MCF 10A (cell line): ENCODE data around the gene ZHX3. TPM values are rescaled to one million over a fixed set of nuclear protein-coding genes. Genes with fewer than 3 reads are reported as not detected.

Source experiments
- BruUV-seq: library from RNA; stranded (reverse); fragments of 400-500 nt; replicated peaks from 2 replicates; lab custom pipeline; 2021; lab: Mats Ljungman, UMichigan
- CTCF ChIA-PET: fragments of 300-600 bp; sonication (Branson Sonifier 250); formaldehyde crosslinking; extraction: SDS; loops from one replicate; lab custom pipeline; 2021; ENCODE audit warnings: antibody characterized with exemption, inconsistent platforms; lab: Yijun Ruan, JAX
- POLR2A ChIA-PET: fragments of 300-600, 350-650 bp; sonication (Branson Sonifier 250); formaldehyde crosslinking; extraction: SDS; loops from one replicate; lab custom pipeline; 2020; ENCODE audit warnings: antibody characterized with exemption, inconsistent platforms; lab: Yijun Ruan, JAX
- DNase-seq: peaks from one replicate; pipeline ENCODE4 v3.0.0-alpha.2; 2018; ENCODE audit not compliant: unreplicated experiment
- H3K27ac Mint-ChIP-seq: one replicate; pipeline ENCODE4 v1.8.0; 2022; ENCODE audit warnings: mild to moderate bottlenecking, low read depth, mixed read lengths; ENCODE audit not compliant: unreplicated experiment
- H3K27me3 Mint-ChIP-seq: one replicate; pipeline ENCODE4 v1.8.0; 2022; ENCODE audit warnings: mixed read lengths; ENCODE audit not compliant: insufficient read depth, unreplicated experiment
- H3K36me3 Mint-ChIP-seq: one replicate; pipeline ENCODE4 v1.8.0; 2022; ENCODE audit warnings: mild to moderate bottlenecking, moderate library complexity, mixed read lengths; ENCODE audit not compliant: insufficient read depth, unreplicated experiment
- H3K4me1 Mint-ChIP-seq: one replicate; pipeline ENCODE4 v1.8.0; 2022; ENCODE audit warnings: mixed read lengths; ENCODE audit not compliant: insufficient read depth, unreplicated experiment
- H3K4me3 Mint-ChIP-seq: one replicate; pipeline ENCODE4 v1.8.0; 2022; ENCODE audit warnings: mild to moderate bottlenecking, moderate library complexity, mixed read lengths; ENCODE audit not compliant: unreplicated experiment
- H3K9me3 Mint-ChIP-seq: one replicate; pipeline ENCODE4 v1.8.0; 2022; ENCODE audit warnings: mixed read lengths; ENCODE audit not compliant: unreplicated experiment
- CTCF ChIP-seq: fragments of 200-600 bp; IDR thresholded peaks from one replicate; pipeline ENCODE4 v1.8.0; 2022; ENCODE audit warnings: antibody characterized with exemption, mild to moderate bottlenecking; ENCODE audit not compliant: unreplicated experiment
- intact Hi-C: fragments of 100-400 bp; cut with micrococcal nuclease; formaldehyde crosslinking; loops from 2 replicates; pipeline ENCODE4 v1.14.1; 2022
- total RNA-seq: library from RNA; stranded (reverse); gene quantifications from 2 replicates; pipeline ENCODE4 v1.2.3, GENCODE V29; 2022

The ZHX3 gene
- total RNA-seq, 1 experiment from 2014 or later: 34.1 TPM

GRCh38 chr20:41151134-41151869 is 166.2 kb downstream of the ZHX3 start:
- no peaks in the 10 kb centered on the region for H3K36me3 Mint-ChIP-seq
- DNase-seq: no peak
- CTCF ChIA-PET: interaction anchor here (0.7 to 1.6 kb wide), 4 partner anchors 22 to 711 kb away, joined by 3 to 11 read pairs (median 4); partner anchors contain the start of gene LPIN3
- peaks cover 19% of the 10 kb centered on the region for H3K4me1 Mint-ChIP-seq
- no peak for TF ChIP-seq CTCF
- H3K27me3 Mint-ChIP-seq: no peaks in the 10 kb centered on the region
- H3K4me3 Mint-ChIP-seq: no peak overlapping the region
- no peak overlapping the region for H3K27ac Mint-ChIP-seq
- POLR2A ChIA-PET: no interaction called here
- BruUV-seq: no TSS peak
- intact Hi-C loops: no loop called here
- H3K9me3 Mint-ChIP-seq: no peaks in the 10 kb centered on the region

DNA sequence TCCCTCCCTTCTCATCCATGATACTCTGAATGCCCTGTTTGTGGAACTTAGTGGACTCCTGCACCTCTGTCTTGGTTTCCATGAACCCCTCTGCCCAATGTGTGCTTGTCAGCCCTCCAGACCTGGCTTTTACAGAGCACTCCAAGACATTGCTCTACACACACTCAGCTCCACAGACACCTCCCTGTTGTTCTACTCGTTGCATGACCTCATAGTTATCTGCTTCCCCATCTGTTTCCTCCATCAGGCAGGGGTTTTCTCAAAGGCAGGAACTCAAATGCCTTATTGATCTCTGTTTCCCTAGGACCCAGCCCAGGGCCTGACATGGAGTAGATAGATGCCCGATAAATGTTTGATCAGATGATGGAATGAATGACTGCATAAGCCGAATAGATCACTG is 166.9 kb downstream of the ZHX3 start:
- TF ChIP-seq CTCF: no peak
- peaks cover 20% of the 10 kb centered on the region for H3K4me1 Mint-ChIP-seq
- intact Hi-C loops: no loop called here
- BruUV-seq: no TSS peak
- ChIA-PET POLR2A (interaction anchor here (1.0 kb wide), 1 partner anchor 13 kb away, joined by 6 read pairs; no protein-coding TSS in a partner anchor), CTCF (interaction anchor here (0.7 to 2.0 kb wide), 3 partner anchors 22 to 710 kb away, joined by 3 to 11 read pairs (median 4); partner anchors contain the start of gene LPIN3)
- no peak overlapping the region for H3K4me3 Mint-ChIP-seq
- DNase-seq: no peak
- no peak overlapping the region for H3K27ac Mint-ChIP-seq
- no peaks in the 10 kb centered on the region for H3K27me3 Mint-ChIP-seq
- no peaks in the 10 kb centered on the region for H3K36me3 Mint-ChIP-seq
- no peaks in the 10 kb centered on the region for H3K9me3 Mint-ChIP-seq

GRCh38 chr20:41148942-41149341 is 168.6 kb downstream of the ZHX3 start:
- DNase-seq: no peak
- Mint-ChIP-seq H3K4me1 (peaks cover 28% of the 10 kb centered on the region), H3K9me3 (no peaks in the 10 kb centered on the region), H3K27ac (no peak overlapping the region), H3K27me3 (no peaks in the 10 kb centered on the region), H3K36me3 (no peaks in the 10 kb centered on the region), H3K4me3 (no peak overlapping the region)
- ChIA-PET POLR2A (interaction anchor here (1.0 kb wide), 1 partner anchor 84 kb away, joined by 3 read pairs; no protein-coding TSS in a partner anchor), CTCF (interaction anchor here (0.8 to 2.1 kb wide), 8 partner anchors 8 to 192 kb away, joined by 3 to 18 read pairs (median 3); partner anchors contain the start of gene LPIN3)
- intact Hi-C loops: no loop called here
- TF ChIP-seq CTCF: no peak
- no TSS peak for BruUV-seq

- H3K4me1 Mint-ChIP-seq: peaks cover 40% of the 10 kb centered on the region
- POLR2A ChIA-PET: interaction anchor here (0.9 kb wide), 1 partner anchor 9 kb away, joined by 6 read pairs; no protein-coding TSS in a partner anchor
- CTCF ChIA-PET: interaction anchor here (0.6 to 2.7 kb wide), 3 partner anchors 21 to 85 kb away, joined by 3 to 11 read pairs (median 11); no protein-coding TSS in a partner anchor
- H3K27ac Mint-ChIP-seq: no peak overlapping the region
- no peak for DNase-seq
- BruUV-seq: no TSS peak
- H3K9me3 Mint-ChIP-seq: no peaks in the 10 kb centered on the region
- no peak for TF ChIP-seq CTCF
- intact Hi-C loops: no loop called here
- no peaks in the 10 kb centered on the region for H3K27me3 Mint-ChIP-seq
- H3K4me3 Mint-ChIP-seq: no peak overlapping the region
- H3K36me3 Mint-ChIP-seq: no peaks in the 10 kb centered on the region
Measured at GRCh38 chr20:41147767-41148191, 169.8 kb downstream of the ZHX3 start.
